ENCODE results near the gene PZP. TPM values are rescaled to one million over a fixed set of nuclear protein-coding genes. Genes with fewer than 3 reads are reported as not detected.
"Not testable (repeated sequence)": the region's sequence is repeated elsewhere in the genome, so short reads cannot be mapped to it uniquely, and the experiment has no call there.

PZP gene
- polyA plus RNA-seq, 1 donor (not counting 4 experiments of a cell fraction or from before 2014, with no cell fraction given) = not detected

- no peak overlapping the region for H3K9ac ChIP-seq (ENCODE audit: control insufficient read depth, extremely low read depth, insufficient read depth, low read length)
- no peaks in the 10 kb centered on the region for H3K9me3 ChIP-seq (ENCODE audit: control insufficient read depth, low read depth, low read length)
- H3K36me3 ChIP-seq (ENCODE audit: control insufficient read depth in 2 of 2, extremely low read depth in 1 of 2, insufficient read depth in 2 of 2, low read length in 2 of 2) = no peaks in the 10 kb centered on the region
- H3K27ac ChIP-seq (ENCODE audit: control insufficient read depth, insufficient read depth, low read length) = no peak overlapping the region
- no peaks in the 10 kb centered on the region for H3K4me1 ChIP-seq (ENCODE audit: control insufficient read depth, extremely low read depth, insufficient read depth, low read length)
- no peak overlapping the region for H3K4me3 ChIP-seq (ENCODE audit: control insufficient read depth in 2 of 3, extremely low read depth in 1 of 3, insufficient read depth in 2 of 3, low read depth in 1 of 3, low read length in 3 of 3)
- H4K20me1 ChIP-seq (ENCODE audit: control insufficient read depth, extremely low read depth, insufficient read depth, low read length) = no peaks in the 10 kb centered on the region
- no peak for FAIRE-seq
- no peak overlapping the region for H3K4me2 ChIP-seq (ENCODE audit: control insufficient read depth, extremely low read depth, insufficient read depth, low read depth, low read length)
- DNase-seq (ENCODE audit: low read depth, low spot score) = no peak
- no peak for TF ChIP-seq EZH2 (IDR thresholded peaks at IDR 0.05; ENCODE audit: low read length)
- no peak for TF ChIP-seq CTCF (optimal IDR thresholded peaks at IDR 0.05 in 1 of 3, IDR thresholded peaks at IDR 0.05 in 1 of 3, conservative IDR thresholded peaks at IDR 0.05 in 1 of 3; ENCODE audit: extremely low read depth in 1 of 3, insufficient read depth in 2 of 3, low read length in 3 of 3)
- no peaks in the 10 kb centered on the region for H3K9me1 ChIP-seq (ENCODE audit: control insufficient read depth, extremely low read depth, insufficient read depth, low read length)
- no peaks in the 10 kb centered on the region for H3K79me2 ChIP-seq (ENCODE audit: control insufficient read depth, insufficient read depth, low read length)
- no peak overlapping the region for H2AFZ ChIP-seq (ENCODE audit: control insufficient read depth, low read length)
- dilution Hi-C loops (cut with MboI; ENCODE audit: extremely low pct_ligation_motif_present, low sequenced_read_pairs) = no loop called here
- peaks cover 4% of the 10 kb centered on the region for H3K27me3 ChIP-seq (ENCODE audit: control insufficient read depth, extremely low read depth, insufficient read depth, low read length)
These were observed 65.1 kb downstream of the PZP start for GRCh38 chr12:9143137-9143536.

- H3K27me3 ChIP-seq (ENCODE audit: control insufficient read depth, extremely low read depth, insufficient read depth, low read length); H4K20me1 ChIP-seq (ENCODE audit: control insufficient read depth, extremely low read depth, insufficient read depth, low read length); H3K4me1 ChIP-seq (ENCODE audit: control insufficient read depth, extremely low read depth, insufficient read depth, low read length); H3K27ac ChIP-seq (ENCODE audit: control insufficient read depth, insufficient read depth, low read length); H3K9me1 ChIP-seq (ENCODE audit: control insufficient read depth, extremely low read depth, insufficient read depth, low read length); H3K36me3 ChIP-seq (ENCODE audit: control insufficient read depth in 2 of 2, extremely low read depth in 1 of 2, insufficient read depth in 2 of 2, low read length in 2 of 2); H3K4me2 ChIP-seq (ENCODE audit: control insufficient read depth, extremely low read depth, insufficient read depth, low read depth, low read length); DNase-seq (ENCODE audit: low read depth, low spot score); H3K79me2 ChIP-seq (ENCODE audit: control insufficient read depth, insufficient read depth, low read length); FAIRE-seq; dilution Hi-C loops (cut with MboI; ENCODE audit: extremely low pct_ligation_motif_present, low sequenced_read_pairs); H3K9ac ChIP-seq (ENCODE audit: control insufficient read depth, extremely low read depth, insufficient read depth, low read length); H3K9me3 ChIP-seq (ENCODE audit: control insufficient read depth, low read depth, low read length); H3K4me3 ChIP-seq (ENCODE audit: control insufficient read depth in 2 of 3, extremely low read depth in 1 of 3, insufficient read depth in 2 of 3, low read depth in 1 of 3, low read length in 3 of 3); H2AFZ ChIP-seq (ENCODE audit: control insufficient read depth, low read length): not testable (repeated sequence)
These were observed 68.5 kb downstream of the PZP start for GRCh38 chr12:9139588-9140290.

DNA sequence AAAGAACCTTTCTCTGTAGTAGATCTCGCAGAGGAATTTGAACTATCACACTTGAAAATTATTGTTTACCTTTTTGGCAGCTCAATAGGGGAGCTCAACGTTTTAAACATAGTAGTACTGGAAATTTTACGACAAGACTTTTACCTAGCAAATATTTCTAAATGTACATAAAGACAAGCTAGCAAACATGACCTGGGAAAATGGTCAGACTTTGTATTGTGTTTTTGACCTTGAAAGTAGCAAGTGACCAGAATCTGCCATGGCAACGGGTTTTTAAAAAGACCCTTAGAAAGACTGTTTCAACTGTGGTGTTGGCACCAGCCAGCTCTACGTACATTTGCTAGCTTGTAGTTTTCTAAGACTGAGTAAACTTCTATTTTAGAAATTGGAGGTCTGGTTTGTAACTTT lies 72.3 kb downstream of the PZP start:
- peaks cover 7% of the 10 kb centered on the region for H3K27me3 ChIP-seq (ENCODE audit: control insufficient read depth, extremely low read depth, insufficient read depth, low read length)
- H3K9me3 ChIP-seq (ENCODE audit: control insufficient read depth, low read depth, low read length) = no peaks in the 10 kb centered on the region
- no peak overlapping the region for H3K27ac ChIP-seq (ENCODE audit: control insufficient read depth, insufficient read depth, low read length)
- no peaks in the 10 kb centered on the region for H3K36me3 ChIP-seq (ENCODE audit: control insufficient read depth in 2 of 2, extremely low read depth in 1 of 2, insufficient read depth in 2 of 2, low read length in 2 of 2)
- no peak overlapping the region for H2AFZ ChIP-seq (ENCODE audit: control insufficient read depth, low read length)
- H3K4me1 ChIP-seq (ENCODE audit: control insufficient read depth, extremely low read depth, insufficient read depth, low read length) = no peaks in the 10 kb centered on the region
- H3K4me2 ChIP-seq (ENCODE audit: control insufficient read depth, extremely low read depth, insufficient read depth, low read depth, low read length) = no peak overlapping the region
- FAIRE-seq = no peak
- no peak for DNase-seq (ENCODE audit: low read depth, low spot score)
- H3K4me3 ChIP-seq (ENCODE audit: control insufficient read depth in 2 of 3, extremely low read depth in 1 of 3, insufficient read depth in 2 of 3, low read depth in 1 of 3, low read length in 3 of 3) = no peak overlapping the region
- TF ChIP-seq CTCF (optimal IDR thresholded peaks at IDR 0.05 in 1 of 3, IDR thresholded peaks at IDR 0.05 in 1 of 3, conservative IDR thresholded peaks at IDR 0.05 in 1 of 3; ENCODE audit: extremely low read depth in 1 of 3, insufficient read depth in 2 of 3, low read length in 3 of 3) = no peak
- TF ChIP-seq EZH2 (IDR thresholded peaks at IDR 0.05; ENCODE audit: low read length) = no peak
- no peaks in the 10 kb centered on the region for H3K79me2 ChIP-seq (ENCODE audit: control insufficient read depth, insufficient read depth, low read length)
- dilution Hi-C loops (cut with MboI; ENCODE audit: extremely low pct_ligation_motif_present, low sequenced_read_pairs) = no loop called here
- no peaks in the 10 kb centered on the region for H4K20me1 ChIP-seq (ENCODE audit: control insufficient read depth, extremely low read depth, insufficient read depth, low read length)
- no peak overlapping the region for H3K9ac ChIP-seq (ENCODE audit: control insufficient read depth, extremely low read depth, insufficient read depth, low read length)
- H3K9me1 ChIP-seq (ENCODE audit: control insufficient read depth, extremely low read depth, insufficient read depth, low read length) = no peaks in the 10 kb centered on the region
